Mesothelial cell of epicardium (in vitro differentiated cells): ENCODE measurements around the gene HJV. TPM values are rescaled to one million over a fixed set of nuclear protein-coding genes. Genes with fewer than 3 reads are reported as not detected.
A peak's percentile ranks its signal among the peaks of the same experiment; 100 is the strongest.

Experiments
- DNase-seq, 2 experiments: peaks; one replicate each; pipeline ENCODE4 v3.0.0; 2021; ENCODE audit warnings: low spot score in 2 of 2; ENCODE audit not compliant: unreplicated experiment in 2 of 2
- H3K27ac Mint-ChIP-seq: 2 replicates; pipeline ENCODE4 v1.8.0; 2021; ENCODE audit warnings: mixed read lengths
- H3K27me3 Mint-ChIP-seq: 2 replicates; pipeline ENCODE4 v1.8.0; 2021; ENCODE audit warnings: low read depth, mixed read lengths
- H3K36me3 Mint-ChIP-seq: 2 replicates; pipeline ENCODE4 v1.8.0; 2021; ENCODE audit warnings: mixed read lengths
- H3K4me1 Mint-ChIP-seq: 2 replicates; pipeline ENCODE4 v1.8.0; 2021; ENCODE audit warnings: mixed read lengths
- H3K4me3 Mint-ChIP-seq: 2 replicates; pipeline ENCODE4 v1.8.0; 2021; ENCODE audit warnings: mild to moderate bottlenecking, moderate library complexity, mixed read lengths
- H3K9me3 Mint-ChIP-seq: 2 replicates; pipeline ENCODE4 v1.8.0; 2021; ENCODE audit warnings: mixed read lengths
- CTCF ChIP-seq: fragments of 200-600 bp; sonication (generic); IDR thresholded peaks from one replicate; pipeline ENCODE4 v1.5.0; 2021; ENCODE audit warnings: antibody characterized with exemption; ENCODE audit not compliant: unreplicated experiment
- total RNA-seq: library from RNA; stranded (reverse); gene quantifications from 3 replicates; pipeline ENCODE4 v1.2.1, GENCODE V29; 2021

HJV gene
- total RNA-seq, 1 donor from 2014 or later: not detected

- TF ChIP-seq CTCF: no peak
- Mint-ChIP-seq H3K36me3 (no peaks in the 10 kb centered on the region), H3K27ac (no peak overlapping the region), H3K27me3 (no peaks in the 10 kb centered on the region), H3K4me1 (peaks cover 8% of the 10 kb centered on the region), H3K9me3 (no peaks in the 10 kb centered on the region), H3K4me3 (no peak overlapping the region)
- DNase-seq: no peak
Measured at GRCh38 chr1:145979746-145980456, 41.6 kb downstream of the HJV start.

- Mint-ChIP-seq H3K9me3 (no peaks in the 10 kb centered on the region), H3K27ac (no peak overlapping the region), H3K4me1 (peaks cover 4% of the 10 kb centered on the region), H3K36me3 (no peaks in the 10 kb centered on the region), H3K4me3 (no peak overlapping the region), H3K27me3 (no peaks in the 10 kb centered on the region)
- peak; percentile 68 to 77 for DNase-seq
- no peak for TF ChIP-seq CTCF
Measured at GRCh38 chr1:145978854-145979745, 42.4 kb downstream of the HJV start.

GRCh38 chr1:145978471-145978853 lies 43.1 kb downstream of the HJV start:
- Mint-ChIP-seq H3K9me3 (no peaks in the 10 kb centered on the region), H3K27ac (no peak overlapping the region), H3K27me3 (no peaks in the 10 kb centered on the region), H3K4me1 (peaks cover 2% of the 10 kb centered on the region), H3K4me3 (no peak overlapping the region), H3K36me3 (no peaks in the 10 kb centered on the region)
- no peak for TF ChIP-seq CTCF
- DNase-seq: no peak

GRCh38 chr1:145977486-145978470 lies 43.8 kb downstream of the HJV start:
- Mint-ChIP-seq H3K36me3 (no peaks in the 10 kb centered on the region), H3K4me3 (peak overlapping the region; percentile 56), H3K27ac (no peak overlapping the region), H3K9me3 (no peaks in the 10 kb centered on the region), H3K4me1 (no peaks in the 10 kb centered on the region), H3K27me3 (no peaks in the 10 kb centered on the region)
- peak; percentile 46 to 66 for DNase-seq
- TF ChIP-seq CTCF: peak; percentile 79

- TF ChIP-seq CTCF: no peak
- DNase-seq: no peak
- no peaks in the 10 kb centered on the region for H3K27me3 Mint-ChIP-seq
- H3K36me3 Mint-ChIP-seq: no peaks in the 10 kb centered on the region
- no peak overlapping the region for H3K4me3 Mint-ChIP-seq
- H3K9me3 Mint-ChIP-seq: no peaks in the 10 kb centered on the region
- no peak overlapping the region for H3K27ac Mint-ChIP-seq
- H3K4me1 Mint-ChIP-seq: no peaks in the 10 kb centered on the region
Measured at GRCh38 chr1:145977016-145977415, 44.5 kb downstream of the HJV start.
